DMS114 treated with DMSO at 0.1 percent for 48 hours (cell line): ENCODE measurements around the gene CLASP1.
A peak's percentile ranks its signal among the peaks of the same experiment; 100 is the strongest.
"Not testable (repeated sequence)": the region's sequence is repeated elsewhere in the genome, so short reads cannot be mapped to it uniquely, and the experiment has no call there.

ENCODE experiments used
- DNase-seq: peaks from one replicate; lab custom pipeline; 2025; ENCODE audit not compliant: unreplicated experiment; lab: John Stamatoyannopoulos, UW

Gene CLASP1

GRCh38 chr2:121333231-121333630 is 316.0 kb downstream of the CLASP1 start:
- DNase-seq = no peak

GRCh38 chr2:121331324-121331723 is 317.9 kb downstream of the CLASP1 start:
- not testable (repeated sequence) for DNase-seq

- DNase-seq = no peak
Observed at GRCh38 chr2:121330921-121331320, 318.3 kb downstream of the CLASP1 start.

- no peak for DNase-seq
Observed at GRCh38 chr2:121329786-121330185, 319.5 kb downstream of the CLASP1 start.

- DNase-seq = no peak
Observed at GRCh38 chr2:121326628-121327027, 322.6 kb downstream of the CLASP1 start.

GRCh38 chr2:121324601-121325000 is 324.7 kb downstream of the CLASP1 start:
- no peak for DNase-seq

GRCh38 chr2:121321476-121321875 is 327.8 kb downstream of the CLASP1 start:
- no peak for DNase-seq

- no peak for DNase-seq
Observed at GRCh38 chr2:121319941-121320340, 329.3 kb downstream of the CLASP1 start.

GRCh38 chr2:121316986-121317385 is 332.3 kb downstream of the CLASP1 start:
- DNase-seq = no peak

GRCh38 chr2:121313701-121314100 is 335.6 kb downstream of the CLASP1 start:
- not testable (repeated sequence) for DNase-seq

- DNase-seq = no peak
Observed at GRCh38 chr2:121309801-121310200, 339.5 kb downstream of the CLASP1 start.

GRCh38 chr2:121309323-121309722 is 339.9 kb downstream of the CLASP1 start:
- no peak for DNase-seq

- DNase-seq = no peak
Observed at GRCh38 chr2:121307048-121307447, 342.2 kb downstream of the CLASP1 start.

GRCh38 chr2:121304941-121305340 is 344.3 kb downstream of the CLASP1 start:
- no peak for DNase-seq

GRCh38 chr2:121303531-121304263 is 345.6 kb downstream of the CLASP1 start:
- no peak for DNase-seq

- DNase-seq = not testable (repeated sequence)
Observed at GRCh38 chr2:121301190-121301589, 348.1 kb downstream of the CLASP1 start.

- no peak for DNase-seq
Observed at GRCh38 chr2:121298476-121298875, 350.8 kb downstream of the CLASP1 start.

GRCh38 chr2:121297866-121298265 is 351.4 kb downstream of the CLASP1 start:
- not testable (repeated sequence) for DNase-seq

- peak; percentile 13 for DNase-seq
Observed at GRCh38 chr2:121297217-121297830, 351.9 kb downstream of the CLASP1 start.

- DNase-seq = no peak
Observed at GRCh38 chr2:121295911-121296650, 353.2 kb downstream of the CLASP1 start.

GRCh38 chr2:121294881-121295840 is 354.1 kb downstream of the CLASP1 start:
- DNase-seq = no peak
